GM18870 (cell line): ENCODE data around the gene SGMS1.
"Not testable (repeated sequence)": the region's sequence is repeated elsewhere in the genome, so short reads cannot be mapped to it uniquely, and the experiment has no call there.

ENCODE experiments used
- ATAC-seq: cut with Tn5 transposase; IDR thresholded peaks from one replicate; pipeline ENCODE4 v1.9.1; 2021; ENCODE audit warnings: moderate library complexity; ENCODE audit not compliant: unreplicated experiment

Gene SGMS1

DNA sequence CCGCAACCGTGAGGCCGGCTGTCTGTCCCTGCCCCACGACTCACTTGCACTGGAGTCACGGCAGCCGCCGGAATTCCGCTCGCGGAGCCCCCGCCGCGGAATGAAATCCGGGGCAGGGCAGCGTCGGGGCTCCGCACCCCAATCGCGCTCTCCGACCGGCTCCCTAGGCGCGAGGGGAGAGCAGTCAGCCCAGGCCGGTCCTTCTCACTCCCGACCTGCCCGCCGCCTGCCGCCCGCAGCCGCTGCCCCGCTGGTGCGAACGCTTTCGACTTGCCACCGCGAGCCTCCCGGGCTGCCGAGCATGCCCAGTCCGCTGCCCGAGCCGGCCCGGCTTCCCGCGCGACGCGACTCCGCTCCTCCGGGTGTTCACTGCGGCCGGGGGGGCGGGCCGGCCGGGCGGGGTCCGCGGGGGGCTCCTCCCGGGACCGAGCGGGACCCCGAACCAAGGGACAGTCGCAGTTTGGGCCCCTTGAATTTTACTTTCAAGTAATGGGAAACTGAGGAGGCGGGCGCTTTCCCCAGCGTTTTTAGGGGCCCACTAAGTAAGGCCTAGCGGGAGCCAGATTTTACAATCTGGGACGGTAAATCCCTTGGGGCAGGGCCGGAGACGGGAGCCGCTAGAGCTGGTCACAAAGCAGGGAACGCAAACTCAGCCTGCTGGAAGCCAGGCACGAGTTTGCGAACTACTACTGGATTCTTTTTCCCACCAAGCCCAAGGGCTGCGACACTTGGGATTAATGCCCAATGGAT is at the start of gene SGMS1:
TSS of gene SGMS1 (minus strand) at position 294 of the 750 bp plus-strand sequence. CDS start 279,842 bp downstream, outside the sequence.
- peak; percentile 23 for ATAC-seq

DNA sequence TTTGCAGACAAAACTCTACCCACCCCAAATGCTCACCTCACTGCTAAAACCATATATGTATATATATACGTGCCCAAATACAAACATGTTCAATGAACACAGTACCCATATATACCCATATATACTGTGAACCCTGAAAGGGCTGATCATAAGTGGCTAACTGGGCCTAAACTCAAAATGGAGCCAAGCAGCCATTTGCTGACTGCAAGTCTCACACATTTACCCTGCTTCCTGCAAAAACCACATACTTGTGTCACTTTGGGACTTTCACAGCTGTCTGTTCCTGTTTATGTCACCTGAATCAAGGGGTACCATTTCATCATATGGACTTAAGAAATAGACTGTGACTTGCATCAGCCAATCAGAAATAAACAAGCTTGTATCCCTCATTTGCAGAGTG is 48.4 kb upstream of the SGMS1 start:
- not testable (repeated sequence) for ATAC-seq

DNA sequence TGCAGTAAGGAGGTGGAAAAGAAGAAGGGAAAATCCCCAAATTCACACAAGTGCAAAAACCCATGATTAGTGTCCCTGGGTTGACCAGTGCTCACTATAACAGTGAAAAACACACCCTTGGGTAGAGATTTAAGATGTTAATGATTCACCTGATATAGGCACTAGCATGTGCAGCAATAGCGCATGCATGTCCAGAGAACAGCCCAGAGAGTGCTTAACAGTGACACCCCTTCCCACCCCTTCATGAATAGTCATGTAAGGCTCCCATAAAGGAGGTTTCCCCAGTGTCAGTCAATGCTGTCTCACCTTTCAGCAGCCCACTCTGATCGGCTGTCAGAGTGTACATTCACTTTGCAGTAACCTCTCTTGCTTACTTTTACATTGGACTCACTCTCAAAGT is 47.9 kb upstream of the SGMS1 start:
- not testable (repeated sequence) for ATAC-seq

DNA sequence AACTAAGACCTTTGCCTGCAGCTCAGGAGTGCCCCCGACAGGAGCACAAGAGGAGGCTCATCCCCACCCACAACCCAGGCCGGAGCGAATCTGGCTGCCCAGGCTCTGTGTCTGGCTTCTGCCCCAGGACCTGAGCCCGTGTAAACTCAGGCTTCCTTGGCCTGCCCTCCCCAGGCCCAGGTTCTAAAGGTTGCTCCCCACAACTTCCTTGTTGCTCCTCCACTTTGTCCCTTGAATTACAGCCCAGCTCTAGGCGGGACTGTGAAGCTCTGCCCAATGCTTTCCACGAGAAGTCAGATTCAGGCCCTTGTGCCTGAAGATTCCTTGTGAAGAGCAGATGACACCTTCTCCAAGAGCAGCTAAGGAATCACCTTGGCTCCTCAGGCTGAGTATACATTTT is 46.2 kb upstream of the SGMS1 start:
- not testable (repeated sequence) for ATAC-seq

DNA sequence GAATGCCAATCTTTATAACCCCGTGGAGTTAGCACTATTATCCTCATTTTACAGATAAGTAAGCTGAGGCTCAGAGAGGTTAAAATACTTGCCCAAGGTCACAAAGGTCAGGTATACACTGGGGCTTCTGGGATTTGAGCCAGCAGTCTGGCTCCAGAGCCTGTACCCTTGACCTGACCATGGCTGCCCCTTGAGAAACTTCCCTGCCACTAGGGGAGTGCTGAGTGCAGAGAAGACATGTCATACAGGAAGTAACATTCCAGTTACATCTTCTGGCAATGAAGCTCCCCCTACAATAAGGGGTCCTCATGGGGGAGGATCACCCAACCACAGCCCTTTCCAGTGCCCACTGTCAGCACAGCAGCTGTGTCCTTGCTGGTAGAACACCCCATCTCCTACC is 43.6 kb upstream of the SGMS1 start:
- not testable (repeated sequence) for ATAC-seq

DNA sequence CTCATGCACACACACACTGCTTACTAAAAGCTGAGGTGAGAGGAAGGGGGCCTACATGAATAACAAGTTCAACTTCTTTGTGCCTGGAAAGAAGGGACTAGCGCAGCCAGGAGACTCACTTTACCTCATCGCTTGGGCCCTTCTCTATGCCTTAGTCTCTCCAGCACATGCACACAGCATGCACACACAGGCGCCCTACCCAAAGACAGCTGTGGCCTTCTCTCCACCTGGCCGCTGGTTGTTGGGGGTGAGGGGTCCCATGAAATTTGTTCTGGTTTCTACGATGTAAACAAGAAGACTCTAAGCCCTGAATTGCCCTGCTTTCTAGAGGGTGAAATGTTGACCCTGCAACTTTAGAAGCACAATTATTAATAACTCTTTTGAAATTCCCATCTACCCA is 38.7 kb upstream of the SGMS1 start:
- not testable (repeated sequence) for ATAC-seq

DNA sequence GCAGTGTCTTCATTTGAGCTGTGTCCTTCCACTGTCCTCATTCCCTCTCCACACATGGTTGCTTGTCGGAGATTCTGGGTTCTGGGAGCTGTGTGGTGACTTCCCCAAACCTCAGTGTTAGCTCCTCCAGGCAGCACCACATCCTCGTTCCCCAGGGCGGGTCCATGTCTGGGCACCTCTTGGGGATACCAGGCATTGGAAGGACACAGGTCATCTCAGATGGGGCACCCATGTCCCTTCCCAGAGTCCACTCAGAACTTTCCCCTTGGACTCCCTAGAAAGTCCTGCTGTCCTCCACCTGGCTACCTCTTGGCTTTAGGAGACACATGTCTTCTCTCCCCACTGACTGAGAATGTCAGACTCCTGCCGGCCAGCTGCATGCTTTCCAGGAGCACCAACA is 37.8 kb upstream of the SGMS1 start:
- ATAC-seq = not testable (repeated sequence)

DNA sequence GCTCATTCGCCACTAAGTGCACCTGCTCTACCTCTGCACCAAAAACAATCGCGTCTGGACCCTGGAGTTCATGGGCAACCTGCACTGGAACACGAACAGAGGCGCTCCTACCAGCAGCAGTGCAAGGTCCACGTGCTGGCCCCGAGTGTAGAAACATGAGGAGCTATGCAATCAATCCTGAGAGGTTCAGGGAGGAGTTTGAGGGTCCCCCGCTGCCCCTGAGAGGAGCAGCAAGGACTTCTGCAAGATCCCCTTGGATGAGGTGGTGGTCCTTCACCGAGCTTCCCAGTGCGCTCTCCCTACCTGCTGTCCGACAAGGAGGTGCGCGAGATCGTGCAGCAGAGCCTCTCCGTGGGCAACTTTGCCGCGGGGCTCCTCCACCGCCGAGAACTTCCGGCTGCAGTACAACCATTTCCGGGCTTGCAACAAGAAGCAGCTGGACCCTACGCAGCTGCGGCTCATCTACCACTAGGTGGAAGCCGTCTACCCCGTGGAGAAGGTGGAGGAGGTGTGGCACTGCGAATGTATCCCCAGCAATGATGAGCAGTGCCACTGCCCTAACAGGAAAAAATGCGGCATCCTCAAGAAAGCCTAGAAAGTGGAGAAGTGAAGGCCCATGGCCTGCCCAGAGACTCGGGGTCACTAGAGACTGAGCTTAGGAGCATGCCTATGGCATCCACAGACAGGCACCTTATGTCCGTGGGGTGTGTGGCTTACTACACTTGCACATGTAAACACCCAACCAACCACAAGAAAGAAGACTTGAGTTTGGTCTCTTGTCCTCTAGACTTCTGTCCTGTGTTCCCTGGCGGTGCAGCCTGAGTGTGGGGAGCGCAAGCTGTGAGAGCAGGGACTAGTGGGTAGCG is 36.3 kb upstream of the SGMS1 start:
- peak; percentile 98 for ATAC-seq

DNA sequence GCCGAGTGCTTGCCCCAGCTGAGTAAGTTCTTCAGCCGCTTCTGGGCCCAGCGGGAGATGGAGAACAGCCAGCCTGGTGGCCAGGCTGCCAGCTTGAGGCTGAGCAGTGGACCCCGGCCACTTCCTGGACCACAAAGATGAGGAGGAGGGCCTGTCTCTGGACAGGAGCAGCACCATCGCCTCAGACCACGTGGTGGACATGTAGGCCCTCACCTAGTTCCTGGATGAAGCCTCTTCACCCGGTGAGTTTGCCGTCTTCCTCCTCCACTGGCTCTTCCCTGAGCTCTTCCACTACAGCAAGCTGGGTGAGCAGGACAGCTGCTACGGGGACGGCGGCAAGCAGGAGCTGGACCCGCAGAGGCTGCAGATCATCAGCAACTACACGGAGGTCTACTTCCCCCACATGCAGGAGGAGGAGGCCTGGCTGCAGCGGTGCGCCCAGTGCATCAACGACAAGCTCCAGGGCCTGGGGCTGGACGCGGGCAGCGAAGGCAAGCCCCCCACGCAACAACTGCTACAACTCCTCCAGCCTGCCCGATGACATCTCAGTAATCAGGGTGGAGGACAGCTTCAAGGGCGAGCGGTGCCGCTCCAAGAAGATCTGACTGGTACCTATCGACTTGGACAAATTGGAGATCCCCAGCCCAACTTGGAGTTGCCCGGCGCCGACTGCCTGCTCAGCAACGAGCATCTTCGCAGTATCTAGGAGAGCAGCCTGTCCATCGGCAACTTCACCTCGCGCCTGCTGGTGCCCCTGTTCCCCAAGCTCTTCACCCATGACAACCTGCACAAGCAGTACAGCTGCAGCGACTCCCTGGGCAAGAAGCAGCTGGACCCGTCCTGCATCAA is 35.5 kb upstream of the SGMS1 start:
- not testable (repeated sequence) for ATAC-seq

DNA sequence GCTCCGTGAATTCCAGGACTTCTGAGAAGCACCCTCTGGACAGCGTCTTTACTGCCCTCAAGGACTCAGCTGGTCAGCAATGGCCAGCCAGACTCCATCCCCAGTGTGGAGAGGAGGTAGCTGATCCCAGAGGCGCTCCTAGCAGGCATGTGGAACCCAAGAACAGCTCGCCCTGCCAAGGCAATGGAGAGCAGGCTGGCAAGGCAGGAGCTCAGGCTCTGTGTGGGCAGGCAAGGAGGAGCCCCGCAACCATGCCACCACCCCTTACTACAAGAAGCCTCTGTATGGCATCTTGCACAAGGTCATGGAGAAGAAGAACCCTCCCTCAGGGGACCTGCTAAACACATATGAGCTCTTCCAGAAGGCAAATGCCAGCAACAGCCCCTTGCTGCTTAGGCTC is 34.4 kb upstream of the SGMS1 start:
- no peak for ATAC-seq

DNA sequence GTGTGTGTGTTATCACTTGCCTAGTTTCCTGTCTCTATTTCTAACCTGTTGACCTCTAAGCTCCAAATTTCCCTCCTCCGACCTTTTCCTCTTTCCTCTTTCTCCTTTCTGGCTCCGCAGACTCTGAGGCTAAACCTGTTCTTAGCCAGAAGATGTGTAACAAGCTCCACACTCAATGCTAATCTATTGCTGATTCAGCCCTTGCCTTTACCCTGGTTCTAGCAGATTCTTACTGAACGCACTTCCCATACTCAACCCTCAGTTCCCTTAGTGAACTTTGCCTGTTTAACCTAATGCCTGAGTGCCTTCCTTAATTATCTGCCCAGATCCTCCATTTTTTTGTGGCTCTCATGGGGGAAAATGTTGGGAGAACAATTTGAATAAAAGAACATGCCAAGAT is 30.0 kb upstream of the SGMS1 start:
- ATAC-seq = no peak

DNA sequence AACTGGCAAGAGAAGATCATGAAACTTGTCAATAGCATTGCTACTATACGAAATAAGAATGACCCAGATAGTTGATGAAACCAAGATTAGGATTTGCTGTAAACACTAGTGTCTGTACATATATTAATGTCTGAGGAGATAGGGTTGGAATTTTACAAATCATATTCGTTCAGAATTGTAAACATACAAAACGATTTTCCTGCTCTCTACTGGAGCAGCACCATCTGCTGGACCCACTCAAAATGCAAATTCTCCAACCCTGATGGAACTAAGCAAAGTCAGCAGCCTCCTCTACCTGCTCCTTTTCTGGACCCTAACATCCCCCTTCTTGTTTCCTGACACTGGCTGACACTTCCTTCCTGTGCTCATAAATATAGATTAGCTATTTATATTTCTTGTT is 29.4 kb upstream of the SGMS1 start:
- ATAC-seq = peak; percentile 31

DNA sequence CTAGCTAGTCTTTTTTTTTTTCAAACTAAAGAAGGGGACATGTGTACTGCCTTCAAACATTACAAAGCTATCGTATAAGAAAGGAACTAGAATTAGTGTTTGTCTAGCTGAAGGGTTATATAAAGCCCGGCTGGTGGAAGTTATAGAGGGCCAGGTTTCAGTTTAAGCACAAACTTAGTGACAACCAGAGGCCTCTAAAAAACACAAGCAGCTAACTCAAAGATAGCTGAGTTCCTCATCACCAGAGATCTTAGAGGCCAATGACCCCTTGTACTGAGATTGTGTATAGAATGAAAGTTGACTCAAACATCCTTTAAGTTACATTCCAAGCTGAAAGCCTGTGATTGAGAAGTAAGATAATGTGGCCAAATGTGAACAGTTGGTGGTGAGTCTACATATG is 28.1 kb upstream of the SGMS1 start:
- no peak for ATAC-seq

DNA sequence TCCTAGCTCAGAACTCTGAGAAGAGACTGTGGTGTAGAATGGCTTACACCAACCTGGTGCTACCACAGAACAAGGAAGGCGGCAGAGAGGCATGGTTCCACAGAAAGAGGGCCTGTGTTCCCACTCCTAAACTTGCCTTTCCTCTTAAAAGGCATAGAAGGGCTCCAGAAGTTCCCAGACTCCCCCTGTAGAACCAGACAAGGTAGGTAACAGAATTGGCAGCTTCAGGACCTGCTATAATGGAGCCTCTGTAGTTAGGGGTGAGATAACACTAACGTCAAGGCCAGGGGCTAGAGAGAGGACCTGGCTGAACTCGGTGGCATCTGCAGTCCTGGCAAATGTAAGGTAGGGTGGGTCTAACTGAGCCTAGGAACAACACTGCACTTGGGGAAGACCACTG is 26.7 kb upstream of the SGMS1 start:
- ATAC-seq = no peak

DNA sequence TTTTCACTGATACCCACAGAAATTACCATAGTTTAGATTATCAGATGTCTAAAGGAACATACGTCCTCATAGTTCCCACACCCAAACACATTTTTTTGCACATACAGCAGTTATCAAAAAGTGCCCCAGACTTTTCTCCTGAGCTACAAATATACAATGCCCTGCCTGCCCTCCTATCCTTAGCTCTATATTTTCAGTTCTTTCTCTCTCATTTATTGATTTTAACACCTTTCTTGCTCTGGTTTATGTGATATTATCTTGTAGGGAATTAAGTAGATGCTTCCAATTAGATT is 25.1 kb upstream of the SGMS1 start:
- no peak for ATAC-seq

DNA sequence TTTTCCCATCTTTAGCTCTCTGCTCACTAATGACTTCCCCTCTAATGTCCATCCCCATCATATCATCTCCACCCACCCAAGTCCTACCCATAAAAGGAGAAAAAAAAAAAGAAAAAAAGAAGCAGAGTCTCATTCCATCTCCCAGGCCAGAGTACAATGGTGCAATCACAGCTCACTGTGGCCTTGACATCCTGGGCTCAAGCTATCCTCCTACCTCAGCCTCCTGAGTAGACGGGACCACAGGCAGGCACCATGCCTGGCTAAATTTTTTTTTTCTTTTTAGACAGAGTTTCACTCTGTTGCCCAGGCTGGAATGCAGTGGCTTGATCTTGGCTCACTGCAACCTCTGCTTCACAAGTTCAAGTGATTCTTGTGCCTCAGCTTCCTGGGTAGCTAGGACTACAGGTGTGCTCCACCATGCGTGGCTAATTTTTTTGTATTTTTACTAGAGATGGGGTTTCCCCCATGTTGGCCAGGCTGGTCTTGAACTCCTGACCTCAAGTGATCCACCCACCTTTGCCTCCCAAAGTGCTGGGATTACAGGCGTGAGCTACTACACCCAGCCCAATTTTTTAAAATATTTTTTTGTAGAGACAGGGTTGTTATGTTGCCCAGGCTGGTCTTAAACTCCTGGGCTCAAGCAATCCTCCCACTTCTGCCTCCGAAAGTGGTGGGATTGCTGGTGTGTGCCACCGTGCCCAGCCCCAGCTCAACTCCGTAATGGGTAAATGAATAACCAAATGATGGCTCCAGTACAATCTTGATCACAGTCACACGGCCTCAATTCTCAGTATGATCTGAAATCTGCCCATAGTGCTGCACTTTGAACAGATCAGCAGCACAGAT is 24.6 kb upstream of the SGMS1 start:
- peak; percentile 88 for ATAC-seq

DNA sequence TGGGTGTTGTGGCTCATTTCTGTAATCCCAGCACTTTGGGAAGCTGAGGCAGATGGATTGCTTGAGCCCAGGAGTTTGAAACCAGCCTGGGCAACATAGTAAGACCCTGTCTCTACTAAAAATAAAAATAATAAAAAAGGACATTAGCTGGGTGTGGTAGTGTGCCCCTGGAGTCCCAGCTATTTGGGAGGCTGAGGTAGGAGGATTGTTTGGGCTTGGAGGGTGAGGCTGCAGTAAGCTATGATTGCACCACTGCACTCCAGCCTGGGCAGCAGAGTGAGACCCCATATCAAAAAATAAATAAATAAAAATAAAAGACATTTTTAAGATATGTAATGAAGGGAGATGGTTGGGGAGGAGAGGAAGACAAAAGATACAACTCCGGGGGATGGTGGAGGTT is 23.6 kb upstream of the SGMS1 start:
- not testable (repeated sequence) for ATAC-seq

DNA sequence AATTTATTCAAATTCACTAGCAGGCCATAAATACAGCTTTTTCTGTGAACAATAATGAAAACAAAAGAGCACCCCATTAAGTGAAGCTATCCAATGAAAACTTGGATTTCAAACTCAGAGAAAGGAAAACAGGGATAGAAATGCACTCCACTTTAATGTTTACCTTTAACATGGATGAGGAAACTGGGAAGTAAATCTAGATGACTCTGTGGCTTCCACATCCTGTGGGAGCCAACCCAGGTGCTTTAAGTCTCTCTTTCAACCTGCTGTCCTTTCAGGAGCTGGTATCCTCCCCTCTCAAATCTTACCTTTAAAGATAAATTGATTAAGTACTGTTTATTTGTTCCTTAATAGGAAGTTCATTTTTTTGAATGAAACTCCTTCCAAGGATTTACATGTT is 21.5 kb upstream of the SGMS1 start:
- ATAC-seq = no peak

DNA sequence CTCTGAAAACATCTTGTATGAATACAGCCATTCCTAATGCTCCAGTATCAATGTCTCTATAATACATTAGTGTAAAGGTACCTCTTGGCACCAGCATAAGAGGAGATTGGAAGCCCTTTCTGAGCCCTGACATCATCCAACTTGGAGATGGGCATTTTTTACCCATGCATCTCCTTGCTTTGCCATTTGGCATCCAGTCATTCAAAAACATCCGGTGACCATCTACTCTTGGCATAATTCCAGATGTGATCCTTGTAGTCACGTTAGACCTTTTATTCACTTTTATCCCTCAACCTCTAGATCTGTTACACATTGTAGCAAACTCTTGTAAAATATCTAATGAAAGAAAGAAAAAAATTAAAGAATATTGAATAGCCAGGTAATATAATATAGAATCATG is 17.9 kb upstream of the SGMS1 start:
- no peak for ATAC-seq

DNA sequence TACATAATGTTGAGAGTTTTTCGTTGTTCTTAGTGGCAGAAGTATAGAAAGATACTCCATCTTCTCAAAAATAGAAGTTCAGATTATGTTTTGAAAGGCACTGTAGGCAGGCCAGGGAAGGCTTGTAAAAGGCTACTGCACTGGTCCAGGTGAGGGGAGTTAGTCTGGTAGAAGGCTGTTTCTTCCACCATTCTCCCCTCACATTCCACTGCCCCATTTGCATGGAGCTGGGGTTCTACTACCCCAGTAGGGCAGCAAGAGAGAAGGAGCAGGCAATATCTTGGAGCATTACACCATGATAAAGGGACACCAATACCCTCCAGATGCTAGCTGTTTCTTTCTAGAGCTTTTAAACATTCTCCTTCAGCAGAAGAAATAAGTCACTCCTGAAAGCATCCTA is 16.5 kb upstream of the SGMS1 start:
- no peak for ATAC-seq
